HG03460 (cell line): ENCODE results near the gene CAMTA1.

ENCODE experiments used
- ATAC-seq: cut with Tn5 transposase; IDR thresholded peaks from one replicate; pipeline ENCODE4 v1.9.1; 2021; ENCODE audit not compliant: unreplicated experiment

Gene CAMTA1

GRCh38 chr1:7648761-7649384 is 863.6 kb downstream of the CAMTA1 start:
- ATAC-seq: no peak

DNA sequence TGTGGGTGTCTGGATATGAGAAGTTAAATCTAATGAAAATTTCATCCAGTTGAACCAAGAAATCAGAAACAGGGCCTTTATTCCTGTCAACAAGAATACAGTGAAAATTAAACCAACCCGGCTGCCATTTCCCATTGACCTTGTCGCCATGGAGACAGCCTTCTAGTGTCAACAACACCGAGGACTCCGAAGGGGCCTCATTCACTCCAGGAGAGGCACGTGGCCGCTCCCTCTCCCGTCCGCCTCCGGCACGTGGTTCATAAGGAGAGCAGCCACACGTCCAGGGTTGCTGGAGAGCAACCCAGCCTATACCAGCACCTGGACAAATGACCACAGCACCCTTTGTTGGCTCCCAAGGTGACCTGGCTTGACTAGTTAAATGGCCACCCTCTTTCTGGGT is 865.5 kb downstream of the CAMTA1 start:
- no peak for ATAC-seq

GRCh38 chr1:7651203-7651602 is 865.9 kb downstream of the CAMTA1 start:
- ATAC-seq: no peak

GRCh38 chr1:7652061-7652460 is 866.8 kb downstream of the CAMTA1 start:
- ATAC-seq: no peak

DNA sequence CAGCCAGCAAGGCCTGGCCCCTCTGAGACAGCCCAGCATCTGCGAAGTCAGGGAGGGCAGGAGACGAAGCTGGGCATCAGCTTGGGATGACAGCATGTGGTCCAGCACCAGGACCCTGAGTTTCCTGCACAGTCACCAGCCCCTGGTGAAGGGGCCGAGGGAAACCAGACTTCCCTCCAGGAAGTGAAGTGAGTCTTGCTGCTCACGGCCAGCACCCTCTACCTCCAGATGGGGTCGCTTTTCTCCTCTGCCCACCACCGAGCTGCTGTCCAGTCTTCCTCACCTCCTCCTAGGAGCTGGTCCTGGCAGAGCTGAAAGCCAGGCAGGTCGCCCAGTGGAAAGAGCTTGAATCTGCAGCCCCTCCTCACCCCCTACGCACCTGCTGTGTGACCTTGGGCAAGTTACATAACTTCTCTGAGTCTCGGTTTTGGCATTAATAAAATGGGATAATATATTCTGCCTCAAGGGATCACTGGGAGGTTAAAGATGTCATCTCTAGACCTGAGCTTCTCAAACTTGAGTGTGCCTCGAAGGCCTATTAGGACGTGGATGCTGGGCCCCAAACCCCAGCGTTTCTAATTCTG is 867.4 kb downstream of the CAMTA1 start:
- ATAC-seq: no peak

- no peak for ATAC-seq
Observed at GRCh38 chr1:7654725-7655124, 869.5 kb downstream of the CAMTA1 start.

GRCh38 chr1:7655354-7655753 is 870.1 kb downstream of the CAMTA1 start:
- no peak for ATAC-seq

DNA sequence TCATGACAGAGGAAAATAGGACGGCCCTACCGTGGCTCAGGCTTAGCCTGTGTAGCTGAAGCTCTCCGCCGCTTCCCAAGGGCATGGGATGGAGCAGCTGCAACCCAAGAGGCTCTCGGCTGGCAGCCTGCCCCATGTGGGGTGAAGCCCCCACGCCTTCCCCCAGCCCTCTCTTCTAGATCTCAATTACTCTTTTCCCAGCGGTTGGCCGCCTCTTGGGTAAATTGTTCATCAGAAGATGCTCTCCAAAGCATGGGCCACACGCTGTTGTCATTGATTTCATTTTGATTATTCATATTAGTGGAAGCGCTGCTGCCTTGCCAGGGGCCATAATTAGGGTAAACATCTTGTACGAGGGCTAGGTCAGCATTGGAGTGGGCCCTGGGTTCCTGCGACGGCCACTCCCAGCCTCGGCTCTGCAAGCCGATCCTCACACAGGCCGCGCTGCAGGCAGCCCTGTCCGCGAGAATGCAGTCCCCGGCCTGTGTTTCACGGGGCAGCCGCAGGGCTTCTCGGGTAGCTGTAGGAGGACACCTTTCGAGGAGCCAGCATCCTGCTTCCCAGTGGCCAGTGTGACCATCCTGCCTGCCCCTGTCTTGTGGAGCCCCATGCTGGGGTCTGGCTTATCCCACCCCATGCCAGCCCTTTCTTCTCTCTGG is 871.4 kb downstream of the CAMTA1 start:
- no peak for ATAC-seq

DNA sequence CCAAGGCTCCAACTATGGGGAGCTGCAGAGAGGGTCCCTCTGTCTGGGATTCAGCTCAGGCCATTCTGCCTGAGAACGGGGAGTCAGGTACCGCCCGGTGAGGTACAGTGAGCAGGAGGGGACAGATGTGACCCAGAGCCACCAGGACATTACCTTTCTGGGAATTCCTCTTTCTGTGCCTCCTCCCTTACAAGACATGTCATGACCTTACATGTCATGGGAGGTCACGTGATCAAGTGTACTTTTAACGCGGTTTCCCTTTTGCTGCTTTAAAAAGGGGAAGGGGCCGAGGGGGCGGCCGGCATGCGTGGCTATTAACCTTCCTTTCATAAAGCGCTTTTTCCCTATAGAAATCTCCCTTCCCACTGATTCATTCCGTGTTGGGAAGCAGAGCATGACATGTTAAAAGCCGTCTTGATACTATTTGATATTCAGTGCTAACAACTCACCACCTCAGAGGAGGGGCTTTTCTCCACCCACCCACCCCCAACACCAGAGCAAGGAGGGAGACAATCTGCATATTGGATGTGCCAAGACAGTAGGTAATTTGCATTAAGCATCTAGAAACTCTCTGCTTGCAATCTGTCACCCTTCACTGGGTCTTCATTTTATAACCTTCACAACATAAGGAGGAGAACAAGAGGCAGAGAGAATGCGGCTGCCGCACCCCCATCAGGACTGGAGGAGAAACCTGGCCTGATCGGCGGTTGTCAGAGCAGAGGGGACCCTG is 872.2 kb downstream of the CAMTA1 start:
- ATAC-seq: no peak

DNA sequence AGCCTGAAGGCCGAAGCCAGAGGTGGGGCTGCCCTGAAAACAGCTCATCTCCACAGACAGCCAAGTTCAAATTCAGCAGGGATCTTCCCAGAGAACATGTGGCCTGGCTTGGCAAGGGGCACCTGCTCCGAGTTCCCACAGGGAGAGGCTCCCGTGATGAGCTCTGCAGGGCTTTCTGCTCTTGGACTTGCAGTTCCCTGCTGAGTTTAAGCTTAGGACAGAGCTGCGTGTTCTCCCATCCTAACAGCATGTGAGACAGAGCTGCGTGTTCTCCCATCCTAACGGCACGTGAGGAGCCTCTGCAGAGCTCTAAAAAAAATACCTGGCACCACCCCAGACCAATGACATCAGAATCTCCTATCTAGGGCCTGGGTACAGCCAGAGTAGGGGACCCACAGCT is 872.8 kb downstream of the CAMTA1 start:
- ATAC-seq: no peak

DNA sequence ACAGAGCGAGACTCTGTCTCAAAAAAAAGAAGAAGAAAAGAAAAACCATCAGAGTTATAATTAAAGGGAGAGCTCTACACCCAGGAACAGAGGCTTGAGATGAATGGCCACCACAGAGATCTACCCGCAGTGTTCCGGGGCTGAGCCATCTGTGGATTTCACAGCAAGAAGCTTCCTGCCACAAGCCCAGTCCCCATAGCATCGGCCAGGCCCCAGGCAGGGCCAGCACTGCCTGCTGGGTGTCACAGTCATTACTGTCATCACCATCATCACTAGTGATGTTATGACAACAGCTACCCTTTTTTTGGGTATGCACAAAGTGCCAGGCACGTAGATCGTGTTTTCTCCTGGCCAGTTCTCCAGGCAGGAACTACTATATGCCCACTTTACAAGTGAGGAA is 874.3 kb downstream of the CAMTA1 start:
- ATAC-seq: no peak

DNA sequence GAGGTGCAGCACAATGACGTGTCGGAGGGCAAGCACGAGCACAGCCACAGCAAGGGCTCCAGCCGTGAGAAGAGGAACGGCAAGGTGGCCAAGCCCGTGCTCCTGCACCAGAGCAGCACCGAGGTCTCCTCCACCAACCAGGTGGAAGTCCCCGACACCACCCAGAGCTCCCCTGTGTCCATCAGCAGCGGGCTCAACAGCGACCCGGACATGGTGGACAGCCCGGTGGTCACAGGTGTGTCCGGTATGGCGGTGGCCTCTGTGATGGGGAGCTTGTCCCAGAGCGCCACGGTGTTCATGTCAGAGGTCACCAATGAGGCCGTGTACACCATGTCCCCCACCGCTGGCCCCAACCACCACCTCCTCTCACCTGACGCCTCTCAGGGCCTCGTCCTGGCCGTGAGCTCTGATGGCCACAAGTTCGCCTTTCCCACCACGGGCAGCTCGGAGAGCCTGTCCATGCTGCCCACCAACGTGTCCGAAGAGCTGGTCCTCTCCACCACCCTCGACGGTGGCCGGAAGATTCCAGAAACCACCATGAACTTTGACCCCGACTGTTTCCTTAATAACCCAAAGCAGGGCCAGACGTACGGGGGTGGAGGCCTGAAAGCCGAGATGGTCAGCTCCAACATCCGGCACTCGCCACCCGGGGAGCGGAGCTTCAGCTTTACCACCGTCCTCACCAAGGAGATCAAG is 878.3 kb downstream of the CAMTA1 start:
- no peak for ATAC-seq

GRCh38 chr1:7664147-7664892 is 879.1 kb downstream of the CAMTA1 start:
- no peak for ATAC-seq

DNA sequence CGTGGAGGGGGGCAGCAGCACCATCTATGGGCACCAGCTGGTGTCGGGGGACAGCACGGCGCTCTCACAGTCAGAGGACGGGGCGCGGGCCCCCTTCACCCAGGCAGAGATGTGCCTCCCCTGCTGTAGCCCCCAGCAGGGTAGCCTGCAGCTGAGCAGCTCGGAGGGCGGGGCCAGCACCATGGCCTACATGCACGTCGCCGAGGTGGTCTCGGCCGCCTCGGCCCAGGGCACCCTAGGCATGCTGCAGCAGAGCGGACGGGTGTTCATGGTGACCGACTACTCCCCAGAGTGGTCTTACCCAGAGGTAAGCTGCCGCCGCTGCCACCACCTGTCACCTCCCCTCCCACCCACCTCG is 879.6 kb downstream of the CAMTA1 start:
- ATAC-seq: no peak

DNA sequence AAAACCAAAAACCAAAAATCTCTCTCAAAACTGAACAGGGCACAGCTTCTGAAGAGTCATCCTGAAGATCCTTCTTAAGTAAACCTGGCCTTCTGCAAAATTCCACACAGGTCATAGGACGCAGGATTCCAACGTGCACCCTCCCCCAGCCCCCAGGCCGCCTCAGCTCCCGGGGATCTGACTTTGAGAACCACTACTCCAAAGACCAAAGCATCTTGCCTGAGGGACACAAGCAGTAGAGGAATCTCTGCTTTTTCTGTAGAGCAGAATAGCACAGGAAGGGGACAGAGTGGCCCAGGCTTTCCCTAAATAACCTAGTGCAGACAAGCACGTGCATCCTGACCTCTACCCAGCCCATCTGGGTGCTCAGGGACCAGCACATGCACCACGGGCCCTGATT is 881.0 kb downstream of the CAMTA1 start:
- no peak for ATAC-seq

DNA sequence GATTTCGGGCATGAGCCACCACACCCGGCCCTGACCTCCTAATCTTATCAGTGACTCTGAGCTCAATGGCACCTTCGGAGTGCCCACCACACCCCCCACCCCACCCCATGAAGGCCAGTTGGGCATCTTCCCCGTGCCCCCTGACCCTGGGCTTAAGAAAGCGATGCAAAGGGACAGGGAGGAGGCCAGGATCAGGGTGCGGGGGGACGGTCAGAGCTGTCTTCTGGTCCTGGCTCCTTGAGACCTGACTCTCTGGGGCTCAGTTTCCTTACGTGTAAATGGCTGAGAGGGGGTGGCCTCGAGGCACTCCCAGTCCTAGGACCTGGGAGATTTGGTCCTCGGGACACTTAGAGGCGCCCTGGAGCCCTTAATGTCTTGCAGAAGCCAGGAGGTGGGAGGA is 881.9 kb downstream of the CAMTA1 start:
- ATAC-seq: no peak

- ATAC-seq: no peak
Observed at GRCh38 chr1:7667625-7668218, 882.5 kb downstream of the CAMTA1 start.

- no peak for ATAC-seq
Observed at GRCh38 chr1:7669559-7670311, 884.5 kb downstream of the CAMTA1 start.

DNA sequence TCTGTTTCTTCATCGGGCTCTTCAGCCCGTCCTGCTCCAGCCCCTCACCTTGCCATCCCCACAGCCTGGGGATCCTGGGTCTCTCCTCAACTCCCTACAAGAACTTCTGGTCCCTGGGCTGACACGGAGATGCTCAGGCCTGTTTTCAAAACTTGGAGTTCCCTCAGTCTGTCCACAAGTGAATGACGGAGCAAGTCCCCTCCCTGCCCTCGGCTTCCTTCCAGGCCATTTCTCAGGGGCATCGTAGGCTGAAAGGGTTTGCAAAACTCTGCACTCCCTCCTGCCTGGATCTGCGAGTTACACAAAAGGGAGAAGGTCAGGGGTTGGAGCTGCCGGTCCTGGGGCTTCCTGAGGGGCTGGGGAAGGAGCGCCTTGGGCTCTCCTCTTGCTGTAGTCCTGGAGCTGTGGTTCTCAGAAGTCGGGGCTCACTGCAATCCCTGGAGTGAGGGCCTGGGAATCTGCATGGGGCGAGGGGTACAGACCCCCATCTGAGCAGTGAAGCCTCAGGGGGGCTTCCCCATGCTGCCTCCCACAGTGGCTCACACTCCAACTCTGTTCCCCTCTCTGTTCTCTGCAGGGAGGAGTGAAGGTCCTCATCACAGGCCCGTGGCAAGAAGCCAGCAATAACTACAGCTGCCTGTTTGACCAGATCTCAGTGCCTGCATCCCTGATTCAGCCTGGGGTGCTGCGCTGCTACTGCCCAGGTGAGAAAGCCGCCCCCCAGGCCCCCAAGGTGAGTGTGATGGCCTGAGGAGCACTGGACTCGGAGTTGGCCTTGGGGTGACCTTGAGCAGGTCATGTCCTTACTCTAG is 885.3 kb downstream of the CAMTA1 start:
- no peak for ATAC-seq
